Activated B cell treated with CpG ODN at 0.5 μM for 24 hours (primary cell): ENCODE data around the gene PKP1. TPM values are rescaled to one million over a fixed set of nuclear protein-coding genes. Genes with fewer than 3 reads are reported as not detected.

Experiments used
- ATAC-seq: fragments of 200-7000 bp; cut with Tn5 transposase; one replicate; pipeline ENCODE4 v1.10.0; 2021; ENCODE audit warnings: low read depth, mild to moderate bottlenecking, moderate library complexity
- CTCF ChIA-PET: fragments of 350-600 bp; sonication (Branson Sonifier 250); formaldehyde crosslinking; loops from one replicate; lab custom pipeline; 2021; ENCODE audit warnings: antibody characterized with exemption; lab: Charles Lee
- POLR2A ChIA-PET: fragments of 350-600 bp; sonication (Branson Sonifier 250); formaldehyde crosslinking; loops from one replicate; lab custom pipeline; 2021; ENCODE audit warnings: antibody characterized with exemption; lab: Charles Lee
- DNase-seq: peaks from one replicate; pipeline ENCODE4 v3.0.0; 2022
- H3K27ac Mint-ChIP-seq: one replicate; pipeline ENCODE4 v1.8.0; 2020; ENCODE audit warnings: mixed read lengths
- H3K27me3 Mint-ChIP-seq: one replicate; pipeline ENCODE4 v1.8.0; 2021; ENCODE audit warnings: mixed read lengths
- H3K36me3 Mint-ChIP-seq: one replicate; pipeline ENCODE4 v1.8.0; 2021; ENCODE audit warnings: low read depth, mixed read lengths
- H3K4me1 Mint-ChIP-seq: one replicate; pipeline ENCODE4 v1.8.0; 2021; ENCODE audit warnings: mixed read lengths
- H3K4me3 Mint-ChIP-seq: one replicate; pipeline ENCODE4 v1.8.0; 2020; ENCODE audit warnings: mild to moderate bottlenecking, mixed read lengths
- H3K9me3 Mint-ChIP-seq: one replicate; pipeline ENCODE4 v1.8.0; 2020; ENCODE audit warnings: mixed read lengths
- intact Hi-C: fragments of 100-400 bp; cut with micrococcal nuclease; formaldehyde crosslinking; loops from one replicate; pipeline ENCODE4 v1.15.1; 2024
- total RNA-seq: library from RNA; stranded (reverse); gene quantifications from 2 replicates; pipeline ENCODE4 v1.2.3, GENCODE V29; 2022
- TF ChIP-seq, protein P1 (sequence below): fragments of 200-600 bp; IDR thresholded peaks from one replicate; pipeline ENCODE4 v1.8.0; 2022; ENCODE audit warnings: antibody characterized with exemption, mild to moderate bottlenecking

The PKP1 gene
- total RNA-seq, 1 donor from 2014 or later, result not detected

DNA sequence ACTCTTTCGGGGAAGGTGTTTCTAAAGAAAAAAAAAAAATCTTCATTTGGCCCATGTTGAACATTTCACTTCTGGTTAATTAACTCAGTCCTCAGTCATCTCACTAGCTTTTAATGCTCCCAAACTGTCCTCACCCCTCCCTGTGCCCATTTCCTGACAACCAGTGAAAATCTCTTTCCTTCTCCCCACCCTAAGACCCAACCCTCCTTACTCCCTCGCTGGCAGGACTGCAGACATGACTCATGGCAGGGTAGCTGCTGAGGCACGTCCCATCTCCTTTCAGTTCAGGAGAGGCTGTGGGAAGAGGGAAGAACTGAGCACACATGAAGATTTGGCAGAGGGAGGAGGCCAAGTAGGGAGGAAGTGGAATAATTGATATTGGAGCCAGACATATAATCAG, 12.6 kb downstream of the PKP1 start:
- ChIA-PET CTCF (no interaction called here), POLR2A (no interaction called here)
- H3K36me3 Mint-ChIP-seq, result no peaks in the 10 kb centered on the region
- TF ChIP-seq, protein P1, sequence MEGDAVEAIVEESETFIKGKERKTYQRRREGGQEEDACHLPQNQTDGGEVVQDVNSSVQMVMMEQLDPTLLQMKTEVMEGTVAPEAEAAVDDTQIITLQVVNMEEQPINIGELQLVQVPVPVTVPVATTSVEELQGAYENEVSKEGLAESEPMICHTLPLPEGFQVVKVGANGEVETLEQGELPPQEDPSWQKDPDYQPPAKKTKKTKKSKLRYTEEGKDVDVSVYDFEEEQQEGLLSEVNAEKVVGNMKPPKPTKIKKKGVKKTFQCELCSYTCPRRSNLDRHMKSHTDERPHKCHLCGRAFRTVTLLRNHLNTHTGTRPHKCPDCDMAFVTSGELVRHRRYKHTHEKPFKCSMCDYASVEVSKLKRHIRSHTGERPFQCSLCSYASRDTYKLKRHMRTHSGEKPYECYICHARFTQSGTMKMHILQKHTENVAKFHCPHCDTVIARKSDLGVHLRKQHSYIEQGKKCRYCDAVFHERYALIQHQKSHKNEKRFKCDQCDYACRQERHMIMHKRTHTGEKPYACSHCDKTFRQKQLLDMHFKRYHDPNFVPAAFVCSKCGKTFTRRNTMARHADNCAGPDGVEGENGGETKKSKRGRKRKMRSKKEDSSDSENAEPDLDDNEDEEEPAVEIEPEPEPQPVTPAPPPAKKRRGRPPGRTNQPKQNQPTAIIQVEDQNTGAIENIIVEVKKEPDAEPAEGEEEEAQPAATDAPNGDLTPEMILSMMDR, result no peak
- intact Hi-C loops, result no loop called here
- H3K4me1 Mint-ChIP-seq, result no peaks in the 10 kb centered on the region
- no peak overlapping the region for H3K4me3 Mint-ChIP-seq
- ATAC-seq, result no peak
- no peak for DNase-seq
- H3K9me3 Mint-ChIP-seq, result no peaks in the 10 kb centered on the region
- peaks cover 35% of the 10 kb centered on the region for H3K27me3 Mint-ChIP-seq
- H3K27ac Mint-ChIP-seq, result no peak overlapping the region

DNA sequence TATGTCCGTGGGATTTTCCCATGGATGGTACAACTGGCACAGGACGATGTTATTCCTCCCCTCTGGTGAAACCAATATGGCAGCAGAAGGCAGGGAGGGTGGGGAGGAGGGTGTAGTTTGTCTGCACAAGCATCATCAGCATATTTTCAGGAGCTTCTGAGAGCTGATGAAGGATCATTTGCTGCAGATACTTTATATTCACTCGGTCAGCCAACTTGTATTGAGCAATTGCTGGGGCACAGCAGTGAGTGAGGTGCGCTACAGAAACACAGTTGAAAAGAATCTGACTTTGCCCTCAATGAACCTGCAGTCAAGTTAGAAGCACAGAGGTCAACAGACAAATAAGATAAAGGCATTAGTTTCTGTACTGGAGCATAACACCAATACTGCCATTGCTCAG, 13.0 kb downstream of the PKP1 start:
- no peak for DNase-seq

DNA sequence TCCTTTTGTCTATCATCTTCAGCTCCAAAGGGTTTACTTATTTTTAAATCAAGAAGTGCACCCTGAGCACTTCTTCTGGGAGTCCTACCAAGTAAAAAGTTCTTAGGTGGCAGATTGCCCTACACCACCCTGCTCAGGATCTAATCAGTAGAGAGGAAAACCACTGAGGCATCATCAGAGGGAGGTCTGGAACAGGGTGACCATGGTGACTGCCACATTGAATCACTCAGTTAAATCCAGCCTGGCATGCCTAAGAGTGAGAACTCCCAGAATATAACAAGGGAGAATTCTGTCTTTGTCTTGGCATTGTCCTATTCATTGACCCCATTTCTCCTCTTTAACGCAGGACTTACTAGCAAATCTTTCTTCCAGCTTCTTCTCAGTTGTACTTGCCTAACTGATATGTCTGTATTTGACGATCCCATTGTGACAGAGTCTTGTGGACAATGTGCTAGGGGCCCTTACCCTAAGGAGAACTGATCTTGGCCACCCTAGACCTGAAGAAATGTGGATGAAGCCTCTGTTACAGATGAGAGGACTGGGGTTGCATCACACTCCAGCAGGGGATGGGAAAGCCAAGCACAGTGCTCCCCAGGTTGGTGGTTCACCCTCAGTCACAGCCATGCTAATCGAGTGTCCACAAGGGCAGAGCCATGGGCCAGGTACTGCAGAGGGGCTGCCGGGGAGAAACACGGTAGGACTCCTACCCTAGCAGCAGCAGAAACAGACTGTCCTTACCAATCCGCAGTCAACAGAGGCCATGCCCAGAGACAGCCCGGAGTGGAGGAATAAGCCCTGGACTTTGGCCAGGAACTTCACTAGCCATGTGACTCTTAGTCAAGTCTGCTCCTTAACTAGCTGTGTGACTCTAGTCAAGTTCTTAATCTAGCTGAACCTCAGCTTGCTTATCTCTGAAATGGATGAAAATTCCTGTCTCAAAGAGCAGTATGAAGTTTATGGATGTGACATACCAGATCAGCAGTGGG, 15.4 kb downstream of the PKP1 start:
- H3K27me3 Mint-ChIP-seq, result peaks cover 32% of the 10 kb centered on the region
- CTCF ChIA-PET, result no interaction called here
- intact Hi-C loops, result no loop called here
- no peaks in the 10 kb centered on the region for H3K9me3 Mint-ChIP-seq
- H3K4me3 Mint-ChIP-seq, result no peak overlapping the region
- no peak overlapping the region for H3K27ac Mint-ChIP-seq
- TF ChIP-seq, protein P1, result no peak
- ATAC-seq, result no peak
- DNase-seq, result no peak
- POLR2A ChIA-PET, result no interaction called here
- no peaks in the 10 kb centered on the region for H3K4me1 Mint-ChIP-seq
- H3K36me3 Mint-ChIP-seq, result no peaks in the 10 kb centered on the region

More for the DNA sequence above, 13.0 kb downstream of the PKP1 start:
- TF ChIP-seq, protein P1, result no peak
- no peaks in the 10 kb centered on the region for H3K36me3 Mint-ChIP-seq
- no peak for ATAC-seq
- ChIA-PET CTCF (no interaction called here), POLR2A (no interaction called here)
- intact Hi-C loops, result no loop called here
- H3K27me3 Mint-ChIP-seq, result peaks cover 35% of the 10 kb centered on the region
- H3K9me3 Mint-ChIP-seq, result no peaks in the 10 kb centered on the region
- no peaks in the 10 kb centered on the region for H3K4me1 Mint-ChIP-seq
- no peak overlapping the region for H3K27ac Mint-ChIP-seq
- H3K4me3 Mint-ChIP-seq, result no peak overlapping the region

DNA sequence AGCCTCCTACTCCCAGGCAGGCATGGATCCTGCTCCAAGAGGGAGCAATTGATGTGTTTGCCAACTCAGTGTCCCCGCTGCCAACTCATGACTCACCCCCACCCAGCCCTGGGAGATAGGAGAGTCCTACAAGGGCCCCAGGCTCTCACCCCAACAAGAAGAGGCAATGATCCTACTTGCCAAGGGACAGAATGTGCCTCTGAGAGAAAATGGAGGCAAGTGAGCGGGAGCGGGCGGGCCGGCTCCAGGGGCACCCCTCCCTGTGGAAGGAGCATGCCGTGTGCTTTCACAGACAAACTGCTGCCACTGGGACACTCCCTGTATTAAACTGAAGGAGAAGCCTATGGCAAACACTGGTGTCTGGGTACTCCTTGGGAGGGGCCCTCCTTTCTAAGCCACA, 16.7 kb downstream of the PKP1 start:
- intact Hi-C loops, result no loop called here
- Mint-ChIP-seq H3K4me1 (no peaks in the 10 kb centered on the region), H3K9me3 (no peaks in the 10 kb centered on the region), H3K27me3 (peaks cover 30% of the 10 kb centered on the region), H3K4me3 (no peak overlapping the region), H3K36me3 (no peaks in the 10 kb centered on the region), H3K27ac (no peak overlapping the region)
- DNase-seq (no peak), ATAC-seq (no peak)
- POLR2A ChIA-PET, result no interaction called here
- TF ChIP-seq, protein P1, result no peak
- CTCF ChIA-PET, result no interaction called here

DNA sequence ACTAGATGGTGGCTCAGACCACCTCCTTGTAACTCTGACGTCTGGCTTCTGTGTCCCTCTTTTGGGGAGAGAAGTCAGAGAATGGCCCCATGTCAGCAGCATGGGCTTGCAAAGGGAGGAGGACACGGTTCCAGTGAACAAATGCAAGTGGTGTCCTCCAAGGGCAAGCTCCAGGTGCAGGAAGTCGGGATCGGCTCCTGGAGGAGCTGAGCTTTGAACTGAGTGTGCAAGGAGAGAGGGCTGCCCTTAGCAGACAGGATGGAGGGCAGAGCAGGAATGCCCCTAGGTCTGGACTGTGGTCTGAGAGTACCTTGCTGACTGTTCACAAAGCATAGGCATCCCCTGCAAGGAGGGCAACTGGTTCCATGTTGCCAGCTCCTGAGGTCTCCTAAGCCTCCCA, 17.3 kb downstream of the PKP1 start:
- intact Hi-C loops, result no loop called here
- Mint-ChIP-seq H3K4me3 (no peak overlapping the region), H3K36me3 (no peaks in the 10 kb centered on the region), H3K4me1 (no peaks in the 10 kb centered on the region), H3K27me3 (peaks cover 27% of the 10 kb centered on the region), H3K27ac (no peak overlapping the region), H3K9me3 (no peaks in the 10 kb centered on the region)
- CTCF ChIA-PET, result no interaction called here
- DNase-seq, result no peak
- POLR2A ChIA-PET, result no interaction called here
- TF ChIP-seq, protein P1, result no peak
- ATAC-seq, result no peak
